ENCODE results near the gene PDIA2.
"Not testable (repeated sequence)": the region's sequence is repeated elsewhere in the genome, so short reads cannot be mapped to it uniquely, and the experiment has no call there.

The PDIA2 gene, protein sequence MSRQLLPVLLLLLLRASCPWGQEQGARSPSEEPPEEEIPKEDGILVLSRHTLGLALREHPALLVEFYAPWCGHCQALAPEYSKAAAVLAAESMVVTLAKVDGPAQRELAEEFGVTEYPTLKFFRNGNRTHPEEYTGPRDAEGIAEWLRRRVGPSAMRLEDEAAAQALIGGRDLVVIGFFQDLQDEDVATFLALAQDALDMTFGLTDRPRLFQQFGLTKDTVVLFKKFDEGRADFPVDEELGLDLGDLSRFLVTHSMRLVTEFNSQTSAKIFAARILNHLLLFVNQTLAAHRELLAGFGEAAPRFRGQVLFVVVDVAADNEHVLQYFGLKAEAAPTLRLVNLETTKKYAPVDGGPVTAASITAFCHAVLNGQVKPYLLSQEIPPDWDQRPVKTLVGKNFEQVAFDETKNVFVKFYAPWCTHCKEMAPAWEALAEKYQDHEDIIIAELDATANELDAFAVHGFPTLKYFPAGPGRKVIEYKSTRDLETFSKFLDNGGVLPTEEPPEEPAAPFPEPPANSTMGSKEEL

DNA sequence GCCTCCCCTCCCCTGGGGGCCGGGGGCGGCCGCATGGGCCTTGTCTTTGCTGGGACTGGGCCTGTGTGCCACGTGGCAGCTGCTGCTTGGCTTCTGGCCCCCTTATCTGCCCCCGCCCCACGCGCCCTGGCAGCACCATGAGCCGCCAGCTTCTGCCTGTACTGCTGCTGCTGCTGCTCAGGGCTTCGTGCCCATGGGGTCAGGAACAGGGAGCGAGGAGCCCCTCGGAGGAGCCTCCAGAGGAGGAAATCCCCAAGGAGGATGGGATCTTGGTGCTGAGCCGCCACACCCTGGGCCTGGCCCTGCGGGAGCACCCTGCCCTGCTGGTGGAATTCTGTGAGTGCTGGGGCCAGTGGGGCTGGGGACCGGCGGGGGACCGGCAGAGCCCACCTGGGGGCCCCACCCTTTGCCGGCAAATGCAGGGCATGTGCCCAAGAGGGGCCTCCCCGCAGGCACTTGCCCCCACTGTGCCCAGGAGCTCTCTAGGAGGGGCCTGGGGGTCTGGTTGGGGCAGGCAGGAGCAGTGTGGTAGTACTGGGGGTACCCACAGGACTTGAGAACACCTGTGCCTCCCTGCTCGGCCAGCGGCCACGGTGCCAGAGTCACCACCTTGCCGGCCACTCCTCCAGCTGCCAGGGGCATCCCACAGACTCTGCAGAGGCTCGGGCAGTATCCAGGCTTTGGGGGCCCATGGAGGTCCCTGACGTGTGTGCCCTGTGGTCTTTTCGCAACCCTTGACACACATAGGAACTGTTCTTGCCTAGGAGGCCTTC lies at the start of gene PDIA2:
Gene PDIA2, plus strand, starts transcription at position 132 of the 773 bp plus-strand sequence. Its CDS starts 6 bp downstream, at position 138.
- DNase-seq (ENCODE audit: low read depth in 2 of 2): no peak

DNA sequence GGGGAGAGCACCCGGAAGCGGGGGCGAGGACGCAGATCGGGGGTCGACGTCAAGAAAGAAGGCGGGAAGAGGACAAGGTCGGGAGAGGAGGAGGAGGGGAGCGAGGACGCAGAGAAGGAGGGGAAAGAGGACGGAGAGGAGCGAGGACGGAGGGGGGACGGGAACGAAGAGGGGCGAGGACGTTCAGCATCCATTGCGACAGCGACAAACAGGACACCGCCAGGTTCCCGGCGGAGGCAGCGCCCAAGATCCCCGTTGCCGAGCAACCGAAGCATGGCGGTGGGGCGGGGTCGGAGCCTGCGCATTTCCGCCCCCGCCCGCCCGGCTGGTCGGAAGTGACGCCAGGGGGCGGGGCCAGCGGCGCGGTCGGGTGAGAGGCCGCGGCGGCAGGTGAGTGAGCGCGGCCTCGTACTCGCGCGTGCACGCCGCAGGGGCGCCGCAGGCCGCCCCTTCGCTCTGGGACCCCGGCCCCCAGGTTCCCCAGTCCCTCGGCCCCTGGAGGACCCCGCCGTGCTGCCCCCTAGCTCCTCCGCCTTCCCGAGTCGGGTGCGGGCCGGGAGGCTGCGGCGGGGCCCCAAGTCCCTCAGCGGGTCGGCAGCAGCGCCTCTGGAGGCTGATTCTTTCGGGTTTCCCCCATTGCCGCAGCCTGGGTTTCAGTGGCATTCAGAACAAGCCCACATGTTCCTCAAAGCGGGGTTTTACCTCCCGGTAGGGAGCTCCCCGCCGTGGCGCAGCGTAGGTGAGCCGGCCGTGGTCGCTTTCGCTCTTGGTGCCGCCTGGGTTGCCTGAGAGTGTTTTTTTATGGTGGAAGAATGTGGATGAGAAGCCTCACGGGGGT lies 48.3 kb upstream of the PDIA2 start, which contains the start of gene FAM234A:
Gene FAM234A, plus strand, starts transcription at position 354 of the 838 bp plus-strand sequence. CDS start 19,593 bp downstream, outside the sequence.
- peak; percentile 88 to 90 for DNase-seq (ENCODE audit: low read depth in 2 of 2)

DNA sequence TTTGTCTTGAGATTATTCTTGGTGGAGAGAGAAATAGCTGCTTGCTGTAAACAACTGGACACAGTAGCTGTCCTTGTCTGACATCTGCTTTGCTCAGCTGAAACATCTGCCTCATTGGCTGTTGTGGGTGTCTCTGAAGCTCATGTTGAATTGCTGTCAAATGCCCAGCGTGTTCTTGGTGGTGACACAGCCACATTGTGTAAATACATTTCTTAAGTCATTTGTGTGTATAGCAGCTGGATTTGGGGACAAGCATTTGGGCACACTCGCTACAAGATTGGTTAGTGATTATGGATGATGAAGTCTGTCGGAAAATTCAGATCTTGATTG lies 43.1 kb upstream of the PDIA2 start:
- no peak for DNase-seq (ENCODE audit: low read depth in 2 of 2)

DNA sequence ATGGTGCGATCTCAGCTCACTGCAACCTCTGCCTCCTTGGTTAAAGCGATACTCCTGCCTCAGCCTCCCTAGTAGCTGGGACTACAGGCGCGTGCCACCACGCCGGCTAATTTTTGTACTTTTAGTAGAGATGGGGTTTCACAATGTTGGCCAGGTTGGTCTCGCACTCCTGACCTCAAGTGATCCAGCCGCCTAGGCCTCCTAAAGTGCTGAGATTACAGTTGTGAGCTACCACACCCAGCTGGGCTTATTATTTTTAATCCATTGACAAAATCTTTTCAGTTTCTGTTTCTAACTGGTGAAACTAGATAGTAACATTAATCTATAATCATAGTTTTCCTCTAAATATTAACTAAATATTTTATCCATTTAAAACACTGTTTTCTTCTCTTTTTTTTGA lies 42.4 kb upstream of the PDIA2 start:
- DNase-seq (ENCODE audit: low read depth in 2 of 2): no peak

DNA sequence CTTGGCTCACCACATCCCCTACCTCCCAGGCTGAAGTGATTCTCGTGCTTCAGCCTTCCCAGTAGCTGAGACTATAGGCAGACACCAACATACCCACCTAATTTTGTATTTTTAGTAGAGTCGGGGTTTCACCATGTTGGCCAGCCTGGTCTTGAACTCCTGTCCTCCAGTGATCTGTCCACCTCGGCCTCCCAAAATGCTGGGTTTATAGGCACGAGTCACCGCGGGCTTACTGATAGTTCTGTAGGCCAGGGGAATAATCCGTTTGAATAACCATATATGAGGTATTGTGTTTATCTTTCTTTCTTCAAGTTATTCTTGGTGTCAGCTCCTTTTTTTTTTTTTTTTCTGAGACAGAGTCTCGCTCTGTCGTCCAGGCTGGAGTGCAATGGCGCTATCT lies 40.7 kb upstream of the PDIA2 start:
- no peak for DNase-seq (ENCODE audit: low read depth in 2 of 2)

DNA sequence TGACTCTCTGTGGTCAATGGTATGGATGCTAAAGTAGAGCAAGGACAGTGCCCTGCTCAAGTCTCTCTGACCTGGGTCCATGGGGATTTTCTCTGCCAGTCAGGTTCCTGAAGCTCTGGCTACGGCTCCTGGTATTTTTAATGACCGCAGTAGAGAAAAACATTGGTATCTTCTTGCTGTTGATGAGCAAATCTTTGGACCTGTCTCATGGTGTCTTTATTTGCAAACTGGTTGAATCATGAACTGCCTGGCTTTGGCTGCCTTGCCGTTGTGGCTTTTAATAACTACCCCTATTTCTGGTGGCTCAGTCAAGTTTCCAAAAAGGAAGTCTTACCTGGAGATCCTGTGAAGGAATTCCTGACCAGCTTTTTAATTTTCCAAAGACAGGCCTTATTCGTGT lies 39.6 kb upstream of the PDIA2 start:
- DNase-seq (ENCODE audit: low read depth in 2 of 2): no peak

DNA sequence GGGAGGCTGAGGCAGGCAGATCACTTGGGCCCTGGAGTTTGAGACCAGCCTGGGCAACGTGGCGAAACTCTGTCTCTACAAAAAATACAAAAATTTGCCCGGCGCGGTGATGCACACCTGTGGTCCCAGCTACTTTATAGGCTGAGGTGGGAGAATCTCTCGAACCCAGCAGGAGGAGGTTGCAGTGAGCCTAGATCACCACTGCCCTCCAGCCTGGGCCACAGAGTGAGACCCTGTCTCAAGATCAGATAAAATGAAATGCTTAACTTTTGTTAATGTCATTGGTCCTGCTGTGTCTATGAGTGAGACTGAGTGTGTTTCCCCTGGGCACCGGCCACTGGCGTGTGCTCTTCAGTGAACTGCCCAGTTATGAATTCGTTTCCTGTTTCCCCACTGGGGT lies 37.9 kb upstream of the PDIA2 start:
- no peak for DNase-seq (ENCODE audit: low read depth in 2 of 2)

DNA sequence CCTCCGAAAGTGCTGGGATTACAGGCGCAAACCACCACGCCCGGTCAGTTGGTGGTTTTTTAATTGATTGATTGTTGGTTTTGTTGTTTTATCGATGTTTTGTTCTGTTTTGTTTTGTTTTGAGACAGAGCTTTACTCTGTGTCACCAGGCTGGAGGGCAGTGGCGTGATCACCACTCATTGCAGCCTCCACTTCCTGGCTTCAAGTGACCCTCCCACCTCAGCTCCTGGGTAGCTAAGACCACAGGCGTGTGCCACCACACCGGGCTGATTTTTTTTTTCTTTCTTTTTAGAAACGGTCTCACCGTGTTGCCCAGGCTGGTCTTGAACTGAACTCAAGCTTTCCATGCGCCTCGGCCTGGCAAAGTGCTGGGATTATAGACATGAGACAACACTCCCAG lies 35.9 kb upstream of the PDIA2 start:
- DNase-seq (ENCODE audit: low read depth in 2 of 2): no peak

DNA sequence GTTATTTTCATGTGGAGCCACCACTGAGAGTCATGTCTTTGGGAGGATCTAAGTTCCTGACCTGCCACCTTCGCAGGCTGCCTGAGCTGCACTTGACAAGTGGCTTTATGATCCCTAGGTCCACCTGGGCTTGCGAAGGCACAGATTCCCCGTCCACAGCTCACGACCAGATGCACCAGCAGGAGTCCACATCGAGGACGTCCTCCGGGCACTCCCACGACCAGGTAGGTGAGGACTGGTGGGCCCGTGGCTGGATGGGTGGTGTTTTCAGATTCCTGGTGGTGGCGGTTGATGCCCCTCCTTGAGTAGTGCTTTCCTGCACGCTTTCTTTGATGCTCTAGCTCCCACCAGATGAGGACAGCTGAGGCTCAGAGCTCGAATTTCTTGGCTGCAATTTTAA lies 33.5 kb upstream of the PDIA2 start:
- DNase-seq (ENCODE audit: low read depth in 2 of 2): no peak

DNA sequence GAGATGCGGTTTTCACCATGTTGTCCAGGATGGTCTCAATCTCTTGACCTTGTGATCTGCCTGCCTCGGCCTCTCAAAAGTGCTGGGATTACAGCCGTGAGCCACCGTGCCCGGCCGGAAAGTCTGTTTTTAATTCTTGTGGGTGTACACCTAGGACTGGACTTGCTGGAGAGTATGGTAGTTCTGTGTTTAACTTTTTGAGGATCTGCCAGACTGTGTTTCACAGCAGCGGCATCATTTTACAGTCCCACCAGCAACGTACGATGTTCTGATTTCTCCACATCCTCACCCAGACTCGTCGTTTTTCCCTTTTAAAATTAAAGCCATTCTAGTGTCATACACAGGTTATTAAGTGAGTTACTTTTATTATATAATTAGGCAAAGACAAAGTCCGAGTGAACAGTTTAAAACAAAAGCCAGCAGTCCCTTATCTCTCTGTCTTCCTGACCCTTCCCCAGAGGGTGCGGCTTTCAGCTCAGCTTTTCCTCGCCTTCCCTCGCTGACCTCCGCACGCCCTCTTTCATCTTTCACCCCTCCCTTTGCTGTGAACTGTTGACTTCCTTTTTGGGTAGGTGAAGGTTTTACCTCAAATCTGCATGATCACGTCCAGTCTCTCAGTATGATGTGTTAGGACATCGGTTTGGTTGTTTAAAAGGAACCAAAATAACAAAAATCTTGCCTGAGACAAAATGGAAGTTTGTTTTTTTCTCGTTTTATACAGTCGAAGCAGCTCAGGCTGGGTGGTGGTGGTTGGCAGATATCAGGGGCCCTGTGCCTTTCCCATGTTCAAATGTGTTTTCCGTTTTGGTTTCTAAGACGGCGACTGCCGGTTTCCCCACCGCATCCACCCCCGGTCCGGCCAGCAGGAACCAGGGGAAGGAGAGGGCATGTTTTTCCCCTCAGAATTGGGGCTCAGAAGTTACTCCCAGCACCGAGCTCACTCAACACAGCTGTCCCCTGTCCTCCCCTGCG lies 30.3 kb upstream of the PDIA2 start:
- DNase-seq (ENCODE audit: low read depth in 2 of 2): no peak

DNA sequence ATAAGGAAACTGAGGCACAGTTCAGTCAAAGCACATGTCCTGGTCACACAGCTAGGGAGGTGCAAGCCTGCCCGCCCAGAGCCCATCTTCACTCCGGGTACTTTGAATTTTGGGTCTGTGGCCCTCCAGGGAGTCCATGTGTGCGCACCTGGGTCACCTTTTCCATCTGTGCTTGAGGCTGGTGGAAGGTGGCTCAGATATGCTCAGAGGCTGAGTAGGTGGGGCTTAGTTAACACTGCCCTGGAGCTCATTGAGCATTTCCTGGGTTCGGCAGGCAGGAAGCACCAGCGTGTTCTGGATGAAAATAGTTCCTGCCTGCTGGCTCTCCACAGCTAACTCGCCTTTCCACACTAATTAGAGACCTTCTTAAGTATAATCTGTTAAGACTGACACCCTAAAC lies 29.1 kb upstream of the PDIA2 start:
- no peak for DNase-seq (ENCODE audit: low read depth in 2 of 2)

DNA sequence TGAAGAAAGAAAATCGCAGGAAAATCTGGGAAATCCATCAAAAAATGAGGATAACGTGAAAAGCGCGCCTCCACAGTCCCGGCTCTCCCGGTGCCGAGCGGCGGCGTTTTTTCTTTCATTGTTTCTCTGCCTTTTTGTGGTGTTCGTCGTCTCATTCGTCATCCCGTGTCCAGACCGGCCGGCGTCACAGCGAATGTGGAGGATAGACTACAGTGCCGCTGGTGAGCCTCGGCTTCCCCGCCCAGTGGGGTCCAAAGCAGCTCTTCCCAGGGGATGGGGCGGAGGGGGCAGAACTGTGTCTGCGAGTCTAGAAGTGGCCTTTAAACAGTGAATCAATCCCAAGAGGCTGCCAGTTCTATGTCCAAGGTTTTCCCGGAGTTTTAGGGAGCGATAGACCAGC lies 28.5 kb upstream of the PDIA2 start:
- DNase-seq (ENCODE audit: low read depth in 2 of 2): no peak

DNA sequence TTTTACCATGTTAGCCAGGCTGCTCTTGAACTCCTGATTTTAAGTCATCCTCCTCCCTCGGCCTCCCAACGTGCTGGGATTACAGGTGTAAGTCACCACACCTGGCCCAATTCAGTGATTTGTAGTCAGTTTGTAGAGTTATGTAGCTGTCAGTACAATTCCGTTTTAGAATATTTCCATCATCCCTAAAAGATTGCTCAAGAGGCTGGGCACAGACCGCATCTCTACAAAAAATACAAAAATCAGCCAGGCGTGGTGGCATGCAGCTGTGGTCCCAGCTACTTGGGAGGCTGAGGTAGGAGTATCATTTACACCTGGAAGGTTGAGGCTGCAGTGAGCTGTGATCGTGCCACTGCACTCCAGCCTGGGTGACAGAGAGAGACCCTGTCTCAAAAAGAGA lies 27.8 kb upstream of the PDIA2 start:
- DNase-seq (ENCODE audit: low read depth in 2 of 2): no peak

DNA sequence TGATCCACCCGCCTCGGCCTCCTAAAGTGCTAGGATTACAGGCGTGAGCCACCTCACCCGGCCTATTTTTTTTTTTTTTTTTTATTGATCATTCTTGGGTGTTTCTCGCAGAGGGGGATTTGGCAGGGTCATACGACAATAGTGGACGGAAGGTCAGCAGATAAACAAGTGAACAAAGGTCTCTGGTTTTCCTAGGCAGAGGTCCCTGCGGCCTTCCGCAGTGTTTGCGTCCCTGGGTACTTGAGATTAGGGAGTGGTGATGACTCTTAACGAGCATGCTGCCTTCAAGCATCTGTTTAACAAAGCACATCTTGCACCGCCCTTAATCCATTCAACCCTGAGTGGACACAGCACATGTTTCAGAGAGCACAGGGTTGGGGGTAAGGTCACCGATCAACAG lies 24.9 kb upstream of the PDIA2 start:
- not testable (repeated sequence) for DNase-seq (ENCODE audit: low read depth in 2 of 2)

DNA sequence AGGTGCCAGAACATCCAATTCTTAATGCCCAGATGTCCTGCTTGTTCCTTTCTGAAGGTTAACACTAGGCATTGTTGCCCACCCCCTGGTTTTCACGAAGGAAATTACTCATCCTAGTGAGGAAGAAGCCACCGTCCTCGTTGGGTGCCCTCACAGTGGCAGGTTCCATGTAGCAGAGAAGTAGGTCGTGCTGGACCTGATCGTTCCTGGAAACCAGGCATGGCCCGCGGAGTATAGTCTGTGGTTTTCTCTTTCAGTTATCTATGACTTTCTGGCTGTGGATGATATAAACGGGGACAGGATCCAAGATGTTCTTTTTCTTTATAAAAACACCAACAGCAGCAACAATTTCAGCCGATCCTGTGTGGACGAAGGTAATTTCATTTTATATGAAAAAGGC lies 23.7 kb upstream of the PDIA2 start:
- no peak for DNase-seq (ENCODE audit: low read depth in 2 of 2)

DNA sequence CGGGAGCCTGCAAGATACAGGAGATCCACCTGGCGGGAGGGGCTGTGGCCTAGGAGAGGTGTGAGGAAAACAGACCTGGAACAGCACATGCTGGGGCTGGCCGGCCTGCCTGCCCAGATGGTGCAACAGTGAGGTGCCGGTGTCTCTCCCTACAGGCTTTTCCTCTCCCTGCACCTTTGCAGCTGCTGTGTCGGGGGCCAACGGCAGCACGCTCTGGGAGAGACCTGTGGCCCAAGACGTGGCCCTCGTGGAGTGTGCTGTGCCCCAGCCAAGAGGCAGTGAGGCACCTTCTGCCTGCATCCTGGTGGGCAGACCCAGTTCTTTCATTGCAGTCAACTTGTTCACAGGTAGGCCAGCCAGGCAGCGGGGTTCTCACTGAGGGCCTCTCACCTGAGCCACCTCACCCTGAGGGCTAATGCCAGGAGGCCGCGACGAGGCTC lies 23.1 kb upstream of the PDIA2 start:
- DNase-seq (ENCODE audit: low read depth in 2 of 2): no peak

DNA sequence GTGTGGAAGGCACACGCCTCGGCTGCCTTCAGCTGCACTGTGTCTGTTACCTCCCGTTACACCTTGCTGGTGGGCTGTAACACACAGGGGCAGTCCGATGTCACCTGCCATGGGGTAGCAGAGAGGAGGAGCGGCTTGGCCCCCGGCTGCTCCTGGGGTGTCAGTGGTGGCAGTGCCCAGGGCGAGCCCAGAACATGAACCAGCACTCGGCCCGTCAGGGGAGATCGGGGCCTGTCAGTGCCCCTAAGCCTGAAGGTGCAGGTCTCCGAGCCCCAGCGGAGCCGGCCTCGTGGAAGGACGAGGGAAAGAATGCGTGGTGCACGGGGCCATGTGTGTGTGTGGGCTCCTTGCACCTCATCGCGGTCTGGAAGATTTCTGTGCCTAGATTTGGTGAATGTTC lies 22.6 kb upstream of the PDIA2 start:
- DNase-seq (ENCODE audit: low read depth in 2 of 2): no peak

DNA sequence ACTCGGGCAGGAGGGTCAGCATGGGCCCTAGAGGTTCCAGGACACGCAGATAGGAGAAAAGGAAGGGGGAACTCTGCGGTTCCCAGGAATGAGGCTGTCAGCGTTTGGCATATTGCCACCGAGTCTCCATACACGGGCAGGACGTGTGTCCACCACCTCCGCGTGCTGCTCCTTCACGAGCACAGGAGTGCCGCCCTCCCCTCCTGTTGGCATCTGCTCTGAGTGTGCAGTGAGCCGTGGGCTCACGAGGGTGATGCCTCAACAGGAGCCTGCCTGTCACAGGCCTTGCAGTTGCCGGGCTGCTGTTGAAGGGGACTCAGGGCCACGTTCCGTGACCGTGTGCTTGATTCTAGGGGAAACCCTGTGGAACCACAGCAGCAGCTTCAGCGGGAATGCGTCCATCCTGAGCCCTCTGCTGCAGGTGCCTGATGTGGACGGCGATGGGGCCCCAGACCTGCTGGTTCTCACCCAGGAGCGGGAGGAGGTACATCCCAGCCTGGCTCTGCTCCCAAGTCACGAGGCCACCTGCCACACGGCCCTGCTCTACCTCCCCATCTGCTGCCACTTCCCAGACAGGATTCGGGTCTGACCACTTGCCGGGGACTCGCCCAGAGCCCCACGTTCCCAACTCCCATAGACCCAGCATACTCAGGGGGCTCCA lies 21.8 kb upstream of the PDIA2 start:
- DNase-seq (ENCODE audit: low read depth in 2 of 2): no peak

DNA sequence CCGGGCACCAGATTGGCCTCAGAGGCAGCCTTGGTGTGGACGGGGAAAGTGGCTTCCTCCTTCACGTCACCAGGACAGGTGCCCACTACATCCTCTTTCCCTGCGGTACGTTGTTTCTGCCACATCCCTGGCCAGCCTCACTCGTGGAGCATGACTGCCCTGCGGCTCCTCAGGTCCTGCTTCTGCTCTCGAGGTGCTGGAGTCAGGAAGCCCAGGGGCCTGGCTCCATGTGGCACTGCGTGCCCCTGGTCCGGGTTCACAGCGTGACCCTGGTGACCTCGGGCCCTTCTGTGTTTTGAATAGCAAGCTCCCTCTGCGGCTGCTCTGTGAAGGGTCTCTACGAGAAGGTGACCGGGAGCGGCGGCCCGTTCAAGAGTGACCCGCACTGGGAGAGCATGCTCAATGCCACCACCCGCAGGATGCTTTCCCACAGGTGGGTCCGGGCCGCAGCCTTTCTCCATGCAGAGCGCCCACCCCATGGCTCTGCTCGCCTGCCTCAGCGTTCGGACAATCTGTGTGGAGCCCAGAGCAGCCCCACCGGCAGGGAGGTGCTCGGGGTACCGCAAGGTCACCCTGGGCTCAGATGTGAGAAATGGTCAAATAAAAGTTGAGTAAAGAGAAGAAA lies 20.7 kb upstream of the PDIA2 start:
- DNase-seq (ENCODE audit: low read depth in 2 of 2): no peak
